SW480 (cell line): Measurements from ENCODE around the gene CSNK1G1.
"Not testable (repeated sequence)": the region's sequence is repeated elsewhere in the genome, so short reads cannot be mapped to it uniquely, and the experiment has no call there.

ENCODE experiments used
- DNase-seq: peaks from one replicate; pipeline ENCODE4 v3.0.0-alpha.2; 2016; ENCODE audit warnings: low spot score

Gene CSNK1G1

GRCh38 chr15:64133623-64134344, 222.2 kb downstream of the CSNK1G1 start:
- no peak for DNase-seq

GRCh38 chr15:64132217-64132616, 223.8 kb downstream of the CSNK1G1 start:
- no peak for DNase-seq

- no peak for DNase-seq
These were observed 224.4 kb downstream of the CSNK1G1 start for GRCh38 chr15:64131547-64131946.

GRCh38 chr15:64130159-64130558, 225.8 kb downstream of the CSNK1G1 start:
- no peak for DNase-seq

DNA sequence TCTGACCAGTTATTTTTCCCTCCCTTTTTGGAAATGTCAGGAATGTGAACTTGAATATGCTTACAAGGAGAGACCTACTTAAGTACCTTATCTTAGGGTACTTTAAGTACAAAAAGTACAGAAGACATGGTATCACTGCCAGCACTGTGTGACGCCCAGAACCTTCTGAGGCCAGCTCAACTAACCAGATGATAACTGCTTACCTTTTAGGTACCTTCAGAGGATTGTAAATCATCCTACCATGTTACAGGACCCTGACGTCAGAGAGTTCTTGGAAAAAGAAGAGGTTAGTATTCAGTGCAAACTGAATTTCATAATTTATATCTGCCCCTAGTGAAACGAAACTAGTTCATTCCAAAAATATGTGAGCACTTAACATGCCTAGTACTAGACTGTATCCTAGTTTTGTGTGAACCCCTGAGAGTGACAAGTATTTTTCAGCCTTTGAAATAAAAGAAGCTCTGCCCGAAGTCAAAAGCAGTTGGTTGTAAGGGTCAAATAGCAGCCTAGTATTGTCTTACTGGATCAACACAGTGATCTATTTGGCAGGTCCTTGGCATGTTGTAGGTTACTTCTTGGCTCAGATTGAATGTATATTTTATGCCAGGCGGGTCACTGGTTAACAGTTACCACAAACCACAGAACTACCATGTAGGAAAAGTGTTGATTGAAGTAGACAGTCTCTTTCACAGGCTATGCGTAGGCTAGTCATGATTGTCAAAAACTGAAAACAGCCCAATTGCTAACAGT, 228.3 kb downstream of the CSNK1G1 start:
- no peak for DNase-seq

DNA sequence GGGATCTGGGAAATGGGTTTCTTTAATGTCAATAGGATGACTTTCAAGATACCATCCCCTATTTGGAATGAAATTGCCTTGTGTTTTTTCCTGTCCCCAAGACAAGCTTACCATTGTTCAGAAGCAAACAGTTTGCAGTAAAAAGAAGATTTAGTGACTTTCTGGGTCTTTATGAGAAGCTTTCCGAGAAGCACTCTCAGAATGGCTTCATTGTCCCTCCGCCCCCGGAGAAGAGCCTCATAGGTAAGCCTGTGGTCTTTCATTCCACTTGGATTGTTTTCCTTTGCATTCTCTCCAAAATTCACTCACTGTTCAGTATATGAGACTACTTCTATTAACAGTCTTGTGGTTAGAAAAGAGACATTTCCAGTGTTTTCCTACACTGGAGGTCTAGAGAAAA, 230.0 kb downstream of the CSNK1G1 start:
- no peak for DNase-seq

- DNase-seq = no peak
These were observed 233.0 kb downstream of the CSNK1G1 start for GRCh38 chr15:64122936-64123351.

DNA sequence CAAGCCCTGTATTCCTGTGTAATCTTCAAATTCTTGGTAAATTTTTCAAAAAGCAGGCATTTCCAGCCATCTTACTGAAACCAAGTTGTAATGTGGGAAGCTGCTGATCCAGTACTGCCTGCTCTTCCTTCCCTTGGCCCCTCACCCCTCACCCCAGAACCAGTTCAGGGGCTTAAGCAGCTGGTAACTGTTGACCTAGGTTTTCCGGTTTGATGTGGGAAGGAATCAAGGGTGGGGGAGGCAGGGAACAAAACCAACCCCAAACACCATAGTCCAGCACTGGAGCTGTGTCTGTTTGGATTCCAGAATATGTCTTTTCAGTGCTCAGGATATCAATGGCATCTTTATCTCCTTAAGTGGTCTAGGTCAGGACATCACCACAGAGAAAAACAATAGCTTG, 233.5 kb downstream of the CSNK1G1 start:
- no peak for DNase-seq

DNA sequence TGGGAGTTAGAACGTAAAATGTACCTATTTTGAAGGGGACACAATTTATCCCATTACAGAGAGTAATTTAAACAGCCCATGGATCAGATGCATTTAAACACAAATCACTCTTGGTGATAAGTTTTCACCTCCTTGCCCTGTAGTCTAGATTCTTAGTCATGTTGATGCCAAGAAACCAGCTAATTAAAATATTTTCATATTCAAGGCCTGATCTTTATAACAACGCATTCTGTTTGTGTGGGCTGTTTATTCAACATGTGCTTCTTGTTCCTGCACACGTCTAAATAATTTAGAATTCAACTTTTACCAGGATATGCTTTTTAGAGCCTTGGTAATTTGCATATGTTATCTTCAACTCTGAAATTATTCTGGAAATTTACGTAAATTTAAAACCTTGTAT, 234.4 kb downstream of the CSNK1G1 start:
- DNase-seq = no peak

- not testable (repeated sequence) for DNase-seq
These were observed 235.7 kb downstream of the CSNK1G1 start for GRCh38 chr15:64120322-64120721.

DNA sequence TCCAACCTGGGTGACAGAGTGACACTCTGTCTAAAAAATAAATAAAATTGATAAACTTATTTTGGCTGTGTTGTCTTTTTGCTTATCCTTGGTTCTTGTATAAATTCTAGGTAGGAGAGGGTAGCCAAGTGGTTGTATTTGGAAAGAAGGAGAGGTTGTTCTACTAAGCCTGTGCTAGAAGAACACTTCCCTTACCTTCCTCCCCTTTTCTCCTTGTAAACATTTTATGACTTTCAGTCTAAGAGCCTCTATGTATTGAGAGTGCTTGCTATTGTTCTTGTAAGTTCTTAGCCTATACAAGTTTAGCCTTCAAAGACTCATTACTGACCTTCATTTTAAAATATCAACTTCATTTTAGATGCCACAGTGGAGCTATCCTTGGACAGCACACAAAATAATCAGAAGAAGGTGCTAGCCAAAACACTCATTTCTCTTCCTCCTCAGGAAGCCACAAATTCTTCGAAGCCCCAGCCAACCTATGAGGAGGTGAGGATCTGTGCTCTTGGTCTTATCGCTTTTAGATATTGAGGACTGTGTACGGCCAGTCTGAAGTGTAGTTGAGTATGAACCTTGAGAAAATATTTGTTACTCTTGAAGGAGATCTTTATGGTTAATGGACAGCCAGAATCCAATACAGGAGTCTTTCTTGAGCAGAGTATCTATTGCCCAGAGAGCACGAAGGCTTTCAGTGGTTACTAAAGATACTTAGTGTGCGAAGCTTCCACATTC, 238.1 kb downstream of the CSNK1G1 start:
- DNase-seq = no peak
